ENCODE results near the gene CYBB.

The CYBB gene

DNA sequence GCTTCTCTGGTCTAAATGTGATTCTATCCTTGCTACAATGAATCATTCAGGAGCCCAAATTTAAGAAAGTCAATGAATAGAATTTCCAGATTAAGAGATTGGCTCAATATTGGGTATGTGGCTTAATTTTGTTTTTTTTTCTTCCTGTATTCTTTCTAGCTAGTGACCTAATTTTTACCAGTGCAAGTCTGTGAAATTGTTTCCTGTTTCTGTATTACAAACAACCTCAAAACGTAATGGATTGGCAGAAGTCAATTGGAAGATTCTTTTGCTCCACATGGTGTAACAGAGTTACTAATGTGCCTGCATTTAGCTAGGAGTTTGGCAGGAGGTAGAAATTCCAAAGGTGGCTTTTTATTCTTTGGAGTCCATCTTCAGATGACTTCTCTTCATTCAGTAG, 49.9 kb downstream of the CYBB start:
- in situ Hi-C loops (cut with MboI; ENCODE audit: low sequenced_read_pairs): loop anchor here (10.0 to 25.0 kb wide), 2 partner anchors 85 to 317 kb away; no protein-coding TSS in a partner anchor

DNA sequence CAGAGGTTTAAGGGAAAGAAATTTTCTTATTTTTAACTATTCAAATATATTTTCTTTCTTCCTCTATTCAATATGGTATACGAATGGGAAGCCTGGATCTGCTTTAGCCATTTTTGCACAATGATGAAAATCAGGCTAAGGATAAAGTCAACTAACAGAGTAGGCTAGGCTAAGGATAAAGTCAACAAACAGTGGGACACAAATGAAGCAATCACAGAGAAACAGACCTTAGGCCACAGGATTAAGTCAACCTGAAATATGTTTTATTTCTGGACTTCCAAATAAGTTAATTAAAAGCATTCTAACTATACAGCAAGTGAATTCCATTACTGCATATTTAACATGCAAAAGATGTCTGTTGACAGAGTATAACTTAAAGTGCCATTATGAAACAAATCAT, 50.5 kb downstream of the CYBB start:
- in situ Hi-C loops (cut with MboI; ENCODE audit: low sequenced_read_pairs): loop anchor here (25.0 kb wide), 1 partner anchor 318 kb away; no protein-coding TSS in a partner anchor

DNA sequence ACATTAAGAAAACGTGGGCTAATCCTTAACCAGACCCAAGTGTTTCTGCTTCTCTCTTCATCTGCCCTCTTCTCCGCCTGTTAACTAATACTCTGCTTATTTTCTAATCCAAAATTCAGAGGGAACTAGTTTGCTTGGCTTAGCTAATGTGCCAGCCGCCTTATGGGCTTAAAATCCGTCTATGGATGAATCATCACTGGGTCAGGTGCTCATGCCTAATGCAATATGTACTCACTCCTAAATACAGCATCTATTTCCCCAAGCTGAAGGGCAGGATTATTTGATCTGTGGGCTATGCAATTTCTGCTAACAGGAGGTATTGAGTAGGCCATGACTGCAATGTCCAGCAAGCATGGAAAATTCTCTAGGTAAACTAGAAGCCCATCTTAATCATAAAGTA, 55.1 kb downstream of the CYBB start:
- in situ Hi-C loops (cut with MboI; ENCODE audit: low sequenced_read_pairs): loop anchor here (25.0 kb wide), 1 partner anchor 323 kb away; no protein-coding TSS in a partner anchor

DNA sequence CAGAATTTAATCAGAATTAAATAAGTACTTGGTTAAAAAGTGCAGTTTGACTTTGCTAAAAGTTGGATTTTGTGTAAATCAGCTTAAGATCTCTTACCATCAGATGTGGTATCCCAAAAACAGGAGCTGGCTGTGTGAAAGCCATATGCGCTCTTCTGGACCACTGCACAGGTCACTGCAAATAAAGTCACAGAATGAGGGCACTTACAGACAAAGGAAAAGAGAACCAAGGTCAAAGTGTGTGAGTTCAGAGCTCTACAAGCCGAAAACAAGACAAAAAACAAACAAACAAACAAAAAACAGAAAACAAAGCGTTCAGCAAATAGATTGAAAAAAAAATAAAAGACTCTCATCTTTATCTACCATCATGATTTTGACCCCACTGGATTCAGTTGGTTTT, 61.1 kb downstream of the CYBB start:
- in situ Hi-C loops (cut with MboI; ENCODE audit: low sequenced_read_pairs): loop anchor here (25.0 kb wide), 1 partner anchor 329 kb away; no protein-coding TSS in a partner anchor

DNA sequence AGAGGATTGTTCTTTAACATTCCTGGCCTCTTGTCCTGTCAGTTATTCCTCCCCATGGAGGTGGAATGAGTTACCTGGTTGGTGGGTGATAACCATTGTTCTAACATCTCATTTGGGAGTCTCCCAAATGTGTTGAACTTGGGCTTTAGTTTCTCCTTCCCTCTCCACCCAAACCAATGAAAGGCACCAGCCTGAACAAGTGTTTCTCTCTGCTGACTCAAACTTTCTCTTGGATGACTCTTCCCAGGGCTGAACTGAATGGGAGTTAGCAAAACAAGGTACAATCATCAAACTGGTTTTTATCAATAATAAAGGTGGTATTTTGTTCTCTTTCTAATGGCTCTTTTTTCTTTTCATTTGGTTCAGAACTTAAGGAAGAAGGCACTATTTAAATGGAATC, 64.8 kb downstream of the CYBB start:
- in situ Hi-C loops (cut with MboI; ENCODE audit: low sequenced_read_pairs): loop anchor here (25.0 kb wide), 1 partner anchor 332 kb away; no protein-coding TSS in a partner anchor

DNA sequence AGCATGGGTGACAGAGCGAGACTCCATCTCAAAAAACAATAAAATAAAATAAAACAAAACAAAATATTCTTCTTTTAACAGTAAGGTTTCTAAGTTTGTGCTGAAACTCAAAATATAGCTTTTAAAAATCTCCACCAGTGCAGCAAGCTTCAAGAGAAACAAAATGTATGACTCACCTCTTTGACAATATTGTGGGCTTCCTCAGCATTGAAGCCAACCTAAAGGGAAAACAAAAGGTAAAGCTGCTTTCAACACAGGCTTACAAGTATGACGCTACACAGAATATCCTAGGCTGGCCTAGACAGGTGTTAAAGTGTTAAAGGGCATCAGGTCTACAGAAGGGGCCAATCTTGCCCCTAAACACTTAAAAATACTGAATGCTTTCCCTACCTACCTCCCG, 66.3 kb downstream of the CYBB start:
- in situ Hi-C loops (cut with MboI; ENCODE audit: low sequenced_read_pairs): loop anchor here (25.0 kb wide), 1 partner anchor 334 kb away; no protein-coding TSS in a partner anchor

DNA sequence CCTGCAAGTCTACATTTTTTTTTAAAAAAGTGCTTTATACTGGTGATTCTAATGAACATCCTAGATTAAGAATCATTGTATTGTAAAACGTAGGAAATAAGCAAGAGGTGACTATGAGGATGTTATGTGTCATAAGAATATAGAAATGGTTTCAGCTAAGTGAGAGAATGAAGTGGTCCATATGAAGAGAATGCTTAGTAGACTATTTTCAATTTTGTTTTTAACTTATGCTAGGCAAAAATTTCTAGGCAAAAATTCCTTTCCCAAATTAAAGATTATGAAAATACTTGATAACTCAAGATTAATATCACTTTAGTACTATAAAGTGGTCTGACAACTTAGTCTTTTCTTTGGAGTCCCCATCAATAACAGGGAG, 66.7 kb downstream of the CYBB start:
- in situ Hi-C loops (cut with MboI; ENCODE audit: low sequenced_read_pairs): loop anchor here (25.0 kb wide), 1 partner anchor 334 kb away; no protein-coding TSS in a partner anchor

DNA sequence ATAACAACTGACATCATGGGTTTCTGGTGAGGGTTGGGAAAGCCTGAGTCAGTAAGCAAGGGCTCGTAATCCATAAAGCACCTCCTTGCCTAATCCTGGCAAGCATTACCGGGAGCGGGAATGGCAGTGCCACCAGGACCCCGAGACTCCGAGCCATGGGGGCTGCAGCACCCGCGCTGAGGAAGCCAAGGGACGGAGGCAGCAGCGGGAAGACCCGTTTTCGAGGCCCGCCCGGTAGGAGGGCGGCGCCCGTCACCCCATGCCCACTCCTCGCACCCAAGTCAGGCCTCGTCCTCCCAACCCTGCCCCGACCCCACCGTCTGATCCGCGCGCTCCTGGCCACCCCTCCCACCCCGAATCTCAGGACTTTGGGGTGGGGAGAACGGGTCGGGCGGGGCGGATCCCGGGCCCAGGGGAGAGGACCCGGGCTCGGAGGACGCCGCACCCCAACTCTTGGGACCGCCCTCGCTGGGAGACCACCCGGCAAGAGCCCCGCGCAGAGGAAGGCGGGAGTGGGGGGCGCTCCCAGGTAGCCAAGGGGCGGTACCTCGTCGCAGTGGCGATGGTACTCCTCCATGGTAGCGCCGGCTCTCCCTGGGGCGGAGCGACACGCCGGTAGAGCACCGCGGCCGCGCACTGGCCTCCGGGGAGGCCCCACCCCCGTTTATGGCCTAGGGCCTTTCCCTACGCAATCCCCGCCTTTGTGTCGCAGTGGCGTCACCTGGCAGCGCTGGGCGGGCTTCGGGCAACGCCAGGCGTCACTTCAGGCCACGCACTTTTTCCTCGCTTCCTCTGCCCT, 67.3 kb downstream of the CYBB start, which contains the start of gene DYNLT3:
Gene DYNLT3, minus strand, starts transcription at position 638 of the 799 bp plus-strand sequence. Its CDS starts 61 bp downstream, at position 577.
- in situ Hi-C loops (cut with MboI; ENCODE audit: low sequenced_read_pairs): loop anchor here (25.0 kb wide), 1 partner anchor 335 kb away; no protein-coding TSS in a partner anchor

DNA sequence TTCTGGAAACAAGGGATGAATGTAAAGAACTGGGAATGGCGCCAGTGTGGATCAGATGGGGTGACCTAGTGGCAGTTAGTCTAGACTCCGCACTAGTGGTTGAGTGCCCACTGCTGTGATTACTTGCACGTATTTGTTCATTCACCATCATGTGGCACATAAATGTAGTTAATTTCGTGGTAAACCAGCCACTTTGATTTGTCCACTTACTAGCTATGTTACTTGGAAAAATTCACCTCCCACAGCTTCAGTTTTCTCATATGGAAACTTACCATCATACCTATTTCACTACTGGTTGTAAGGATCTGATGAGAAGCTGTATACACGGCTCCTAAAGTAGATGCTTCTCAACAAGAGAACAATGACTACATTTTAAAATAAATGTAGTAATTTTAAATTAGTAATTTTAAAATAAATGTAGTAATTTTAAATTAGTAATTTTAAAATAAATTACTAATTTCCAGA, 67.9 kb downstream of the CYBB start:
- in situ Hi-C loops (cut with MboI; ENCODE audit: low sequenced_read_pairs): loop anchor here (25.0 kb wide), 1 partner anchor 335 kb away; no protein-coding TSS in a partner anchor

DNA sequence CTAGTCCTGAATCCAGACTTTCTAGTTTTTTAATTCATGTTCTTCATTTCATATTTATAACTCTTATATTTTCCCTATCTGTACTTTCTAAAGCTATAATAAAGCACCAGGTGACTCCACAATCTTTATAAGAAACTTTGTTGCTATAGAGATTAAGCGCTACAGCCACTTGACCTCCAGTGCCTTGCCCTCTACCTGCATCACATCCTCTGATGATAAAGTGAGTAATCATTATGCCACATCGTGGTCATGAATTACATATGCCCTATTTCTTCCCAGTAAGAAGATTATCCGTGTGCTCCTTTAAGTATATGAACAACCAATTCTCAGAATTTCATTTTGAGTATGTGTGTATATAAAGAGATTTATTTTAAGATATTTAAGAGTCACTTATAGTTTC, 74.3 kb downstream of the CYBB start:
- in situ Hi-C loops (cut with MboI; ENCODE audit: low sequenced_read_pairs): no loop called here

DNA sequence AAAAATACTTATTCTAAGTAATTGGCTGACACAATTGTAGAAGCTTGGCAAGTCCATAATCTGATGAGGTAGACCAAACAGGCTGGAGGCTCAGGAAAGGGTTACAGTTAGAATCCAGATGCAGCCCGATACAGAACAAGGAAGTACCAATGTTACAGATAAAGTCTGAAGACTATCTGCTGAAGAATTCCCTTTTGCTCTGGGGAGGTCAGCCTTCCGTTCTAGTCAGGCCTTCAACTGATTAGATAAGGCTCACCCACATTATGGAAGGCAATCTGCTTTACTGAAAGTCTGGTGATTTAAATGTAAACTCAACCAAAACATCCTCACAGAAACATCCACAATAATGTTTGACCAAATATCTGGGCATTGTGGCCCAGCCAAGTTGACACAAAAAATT, 74.9 kb downstream of the CYBB start:
- in situ Hi-C loops (cut with MboI; ENCODE audit: low sequenced_read_pairs): no loop called here

DNA sequence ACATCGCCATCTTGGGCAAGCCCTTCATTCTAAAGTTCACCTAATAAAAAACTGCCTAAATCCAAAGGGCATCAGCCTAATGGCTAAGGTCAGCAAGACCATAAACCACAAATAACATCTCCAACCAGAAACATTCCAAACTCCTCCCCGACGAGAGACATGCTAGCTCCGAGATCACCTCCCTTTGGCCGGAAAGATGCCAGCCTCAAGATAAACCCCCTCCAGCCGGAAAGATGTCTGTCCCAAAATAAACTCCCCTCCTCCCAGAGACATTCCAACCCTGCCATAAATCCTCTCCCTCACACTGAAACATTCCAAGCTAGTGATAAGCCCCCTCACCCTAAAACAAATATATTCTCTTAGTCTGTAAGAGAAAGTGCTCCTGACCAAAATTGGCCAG, 80.9 kb downstream of the CYBB start:
- in situ Hi-C loops (cut with MboI; ENCODE audit: low sequenced_read_pairs): no loop called here

DNA sequence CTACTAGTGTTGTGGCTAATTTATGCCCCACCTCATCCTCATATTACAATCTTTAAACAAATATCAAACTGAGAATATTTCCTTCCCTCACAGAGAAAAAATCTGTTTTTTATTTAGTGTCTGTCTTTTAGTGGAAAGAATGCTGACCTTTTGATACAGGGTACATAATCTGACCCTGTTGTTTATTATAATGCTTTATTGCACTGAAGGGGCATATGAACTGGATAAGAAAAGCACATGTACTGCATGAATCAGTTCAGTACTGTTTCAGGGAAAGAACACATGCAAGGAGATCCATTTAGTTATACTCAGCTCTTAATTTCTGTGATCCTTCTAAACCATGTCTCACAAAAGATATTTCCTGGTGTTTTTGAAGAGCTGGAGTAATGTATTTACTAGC, 83.0 kb downstream of the CYBB start:
- in situ Hi-C loops (cut with MboI; ENCODE audit: low sequenced_read_pairs): no loop called here
